Measurements from ENCODE around the gene RHOBTB3.
A peak's percentile ranks its signal among the peaks of the same experiment; 100 is the strongest.

RHOBTB3 gene

GRCh38 chr5:95822043-95822541, 91.0 kb downstream of the RHOBTB3 start:
- no peak for TF ChIP-seq CTCF (IDR thresholded peaks at IDR 0.05; ENCODE audit: low read depth, low read length)
- no peak for DNase-seq (ENCODE audit: extremely low read depth, low read depth)

- no peak for TF ChIP-seq CTCF (IDR thresholded peaks at IDR 0.05; ENCODE audit: low read depth, low read length)
- peak; percentile 56 for DNase-seq (ENCODE audit: extremely low read depth, low read depth)
Observed at GRCh38 chr5:95822542-95823181, 91.5 kb downstream of the RHOBTB3 start, which contains the start of gene GLRX. GLRX (minus strand) TSS chr5:95822726; CDS start chr5:95822662, 64 bp downstream.

DNA sequence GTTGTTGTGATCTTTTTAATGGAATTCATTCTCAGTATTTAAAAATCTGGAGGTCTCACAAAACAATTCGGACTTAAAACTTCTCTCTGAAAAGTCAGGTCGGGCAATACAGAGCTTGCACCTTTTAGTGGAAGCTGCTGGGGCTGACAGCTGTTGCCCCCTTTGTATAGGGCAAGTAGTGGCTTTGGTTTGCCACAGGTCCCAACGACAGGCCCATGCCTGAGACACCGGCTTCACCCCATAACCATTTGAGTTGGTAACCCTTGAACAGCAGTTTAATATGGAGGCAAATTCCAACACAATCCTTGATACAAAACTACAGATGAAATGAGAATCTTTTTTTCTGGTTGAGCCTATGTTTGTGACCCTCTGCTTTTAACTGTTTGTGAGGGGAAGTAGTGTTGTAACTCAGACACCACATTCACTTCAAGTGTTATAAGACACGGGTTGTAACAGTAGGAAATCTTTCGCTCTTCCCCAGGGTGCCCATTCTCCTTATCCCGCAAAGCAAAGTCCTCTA, 92.1 kb downstream of the RHOBTB3 start:
- DNase-seq (ENCODE audit: extremely low read depth, low read depth): no peak
- no peak for TF ChIP-seq CTCF (IDR thresholded peaks at IDR 0.05; ENCODE audit: low read depth, low read length)

DNA sequence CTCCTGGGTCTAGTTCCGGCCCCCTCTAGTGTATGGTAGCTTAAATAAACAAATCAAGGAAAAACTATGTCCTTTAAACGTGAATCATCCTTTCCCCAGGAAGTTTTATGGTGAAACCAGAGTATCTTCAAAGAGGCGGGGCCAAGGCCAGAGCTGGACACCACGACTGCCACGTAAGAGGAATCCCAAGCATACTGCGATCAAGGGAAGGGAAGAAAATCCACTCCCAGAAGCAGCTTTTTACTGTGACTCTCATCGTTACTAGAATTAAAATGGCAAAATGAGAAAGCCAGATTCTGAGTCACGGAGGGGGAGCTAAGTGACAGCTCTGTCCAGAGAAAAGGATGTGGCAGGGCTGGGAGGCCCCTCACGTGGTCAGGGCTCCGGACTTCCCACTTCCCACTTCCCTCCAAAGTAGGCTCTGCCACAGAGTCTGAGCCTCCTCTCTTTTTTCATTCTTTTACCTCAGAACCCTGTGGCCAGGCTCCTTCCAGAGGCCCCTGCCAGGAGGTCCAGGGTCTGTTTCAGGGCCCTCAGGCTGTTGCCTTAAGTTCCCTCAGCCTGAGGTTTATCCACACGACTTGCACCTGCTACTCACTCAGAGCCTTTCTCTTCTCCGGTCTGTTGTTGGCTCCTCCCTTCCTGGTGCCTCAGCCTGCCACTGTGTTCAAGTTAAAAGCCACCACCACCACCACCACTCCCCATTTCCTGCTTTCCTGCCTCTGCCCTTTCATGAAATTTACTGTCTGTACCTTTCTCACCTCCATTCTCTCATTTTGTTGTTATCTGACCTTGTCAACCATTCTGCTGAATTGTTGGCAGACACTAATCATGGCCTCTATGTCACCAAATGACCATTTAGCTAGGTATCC, 92.8 kb downstream of the RHOBTB3 start:
- DNase-seq (ENCODE audit: extremely low read depth, low read depth): peak; percentile 80
- TF ChIP-seq CTCF (IDR thresholded peaks at IDR 0.05; ENCODE audit: low read depth, low read length): peak; percentile 7; the same call in 1 of the 2 replicates

DNA sequence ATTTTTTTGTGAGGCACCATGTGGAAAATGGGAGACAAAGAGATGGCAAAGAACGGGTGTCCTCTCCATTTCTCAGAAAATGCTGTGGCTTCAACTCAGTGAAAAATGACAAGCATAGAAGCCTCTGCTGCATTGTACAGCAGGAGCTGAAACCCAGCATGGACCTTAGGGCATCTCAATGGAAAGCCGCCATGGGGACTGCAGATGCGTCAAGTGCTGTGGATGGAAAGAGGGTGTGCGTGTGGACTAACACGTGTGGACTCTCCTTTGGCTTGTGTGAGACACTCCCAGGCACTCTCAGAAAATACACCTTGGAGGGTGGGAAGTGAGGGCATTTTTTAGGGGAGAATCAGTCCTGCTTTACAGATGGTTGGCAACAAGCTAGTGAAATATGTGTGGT, 93.6 kb downstream of the RHOBTB3 start:
- DNase-seq (ENCODE audit: extremely low read depth, low read depth): no peak
- TF ChIP-seq CTCF (IDR thresholded peaks at IDR 0.05; ENCODE audit: low read depth, low read length): no peak

DNA sequence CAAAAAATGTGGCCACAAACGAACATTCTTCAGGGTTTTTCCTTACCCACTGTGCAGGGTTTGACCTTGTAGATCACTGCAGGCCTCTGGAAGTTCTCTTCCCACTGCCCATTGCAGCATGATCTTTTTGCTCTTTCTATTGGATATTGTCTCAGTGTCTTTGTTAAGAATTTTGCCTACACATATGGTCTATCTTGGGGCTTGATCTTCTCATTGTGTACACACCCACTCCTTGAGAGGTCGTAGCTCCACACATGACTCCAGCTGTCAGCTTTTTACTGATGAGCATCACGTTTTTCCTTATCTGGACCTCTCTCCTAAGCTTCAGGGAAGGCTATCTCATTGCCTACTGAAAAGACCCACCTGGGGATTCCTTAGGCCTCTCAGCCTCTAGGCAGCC, 94.4 kb downstream of the RHOBTB3 start:
- no peak for DNase-seq (ENCODE audit: extremely low read depth, low read depth)

More for the DNA sequence above, 94.4 kb downstream of the RHOBTB3 start:
- TF ChIP-seq CTCF (IDR thresholded peaks at IDR 0.05; ENCODE audit: low read depth, low read length): no peak
